ENCODE measurements around the gene TCF21. TPM values are rescaled to one million over a fixed set of nuclear protein-coding genes. Genes with fewer than 3 reads are reported as not detected.

The TCF21 gene
- total RNA-seq, 4 donors from 2014 or later = 13.5 to 36.9 (median 22.2) TPM

- H3K4me3 ChIP-seq = no peak overlapping the region
- H3K27ac ChIP-seq = no peak overlapping the region
- ATAC-seq = no peak
- H3K9me3 ChIP-seq = no peaks in the 10 kb centered on the region
- no peaks in the 10 kb centered on the region for H3K36me3 ChIP-seq
- H3K4me1 ChIP-seq = no peaks in the 10 kb centered on the region
- H3K27me3 ChIP-seq = no peaks in the 10 kb centered on the region
- TF ChIP-seq CTCF (IDR thresholded peaks at IDR 0.05) (no peak), POLR2AphosphoS5 (IDR thresholded peaks at IDR 0.05) (no peak), POLR2A (IDR thresholded peaks at IDR 0.05) (no peak), EP300 (IDR thresholded peaks at IDR 0.05) (no peak)
These were observed 17.8 kb upstream of the TCF21 start for GRCh38 chr6:133871131-133871530.

- no peaks in the 10 kb centered on the region for H3K36me3 ChIP-seq
- no peak overlapping the region for H3K4me3 ChIP-seq
- WGBS, 2 donors (ENCODE audit: low coverage in 1 of 2) = 77 to 89% methylated on average over 5 of the region's 5 CpGs
- no peaks in the 10 kb centered on the region for H3K9me3 ChIP-seq
- TF ChIP-seq POLR2A (IDR thresholded peaks at IDR 0.05) (no peak), POLR2AphosphoS5 (IDR thresholded peaks at IDR 0.05) (no peak), EP300 (IDR thresholded peaks at IDR 0.05) (no peak), CTCF (IDR thresholded peaks at IDR 0.05) (no peak)
- H3K27me3 ChIP-seq = no peaks in the 10 kb centered on the region
- H3K27ac ChIP-seq = no peak overlapping the region
- H3K4me1 ChIP-seq = no peaks in the 10 kb centered on the region
- no peak for ATAC-seq
These were observed 15.4 kb upstream of the TCF21 start for GRCh38 chr6:133873538-133873937.

- Histone ChIP-seq H3K27ac (no peak overlapping the region), H3K9me3 (no peaks in the 10 kb centered on the region), H3K36me3 (no peaks in the 10 kb centered on the region), H3K27me3 (no peaks in the 10 kb centered on the region), H3K4me1 (no peaks in the 10 kb centered on the region), H3K4me3 (no peak overlapping the region)
- WGBS, 2 donors (ENCODE audit: low coverage in 1 of 2) = 56 to 79% methylated on average over 5 of the region's 5 CpGs
- TF ChIP-seq CTCF (IDR thresholded peaks at IDR 0.05) (no peak), POLR2A (IDR thresholded peaks at IDR 0.05) (no peak), EP300 (IDR thresholded peaks at IDR 0.05) (no peak)
- ATAC-seq = no peak
These were observed 11.8 kb upstream of the TCF21 start for GRCh38 chr6:133877116-133877515.

- H3K36me3 ChIP-seq = no peaks in the 10 kb centered on the region
- no peaks in the 10 kb centered on the region for H3K27me3 ChIP-seq
- TF ChIP-seq EP300 (IDR thresholded peaks at IDR 0.05) (no peak), CTCF (IDR thresholded peaks at IDR 0.05) (no peak), POLR2AphosphoS5 (IDR thresholded peaks at IDR 0.05) (no peak), POLR2A (IDR thresholded peaks at IDR 0.05) (no peak)
- H3K4me1 ChIP-seq = no peaks in the 10 kb centered on the region
- no peak overlapping the region for H3K27ac ChIP-seq
- no peak for ATAC-seq
- H3K9me3 ChIP-seq = no peaks in the 10 kb centered on the region
- H3K4me3 ChIP-seq = no peak overlapping the region
These were observed 8.9 kb upstream of the TCF21 start for GRCh38 chr6:133880006-133880405.

- WGBS, 2 donors (ENCODE audit: low coverage in 1 of 2) = 63 to 83% methylated on average over 1 to 2 of the region's 2 CpGs
These were observed 8.0 kb upstream of the TCF21 start for GRCh38 chr6:133880896-133881295.

More at GRCh38 chr6:133880896-133881295, 8.0 kb upstream of the TCF21 start:
- ATAC-seq = no peak
- H3K36me3 ChIP-seq = no peaks in the 10 kb centered on the region
- peaks cover 0 to 4% (median 0%) of the 10 kb centered on the region in 3 donors for H3K4me1 ChIP-seq
- no peak for TF ChIP-seq POLR2A (IDR thresholded peaks at IDR 0.05)
- no peak for TF ChIP-seq EP300 (IDR thresholded peaks at IDR 0.05)
- TF ChIP-seq POLR2AphosphoS5 (IDR thresholded peaks at IDR 0.05) = no peak
- TF ChIP-seq CTCF (IDR thresholded peaks at IDR 0.05) = no peak
- no peaks in the 10 kb centered on the region for H3K27me3 ChIP-seq
- no peak overlapping the region for H3K27ac ChIP-seq
- H3K9me3 ChIP-seq = no peaks in the 10 kb centered on the region
- no peak overlapping the region for H3K4me3 ChIP-seq

All from gastroesophageal sphincter (tissue), 4 donors.